HPDE6-E6E7 (cell line): ENCODE data around the gene USH2A.

Experiments
- DNase-seq: peaks from one replicate; pipeline ENCODE4 v3.0.0; 2011; ENCODE audit warnings: missing footprints; ENCODE audit errors: extremely low spot score

Gene USH2A

DNA sequence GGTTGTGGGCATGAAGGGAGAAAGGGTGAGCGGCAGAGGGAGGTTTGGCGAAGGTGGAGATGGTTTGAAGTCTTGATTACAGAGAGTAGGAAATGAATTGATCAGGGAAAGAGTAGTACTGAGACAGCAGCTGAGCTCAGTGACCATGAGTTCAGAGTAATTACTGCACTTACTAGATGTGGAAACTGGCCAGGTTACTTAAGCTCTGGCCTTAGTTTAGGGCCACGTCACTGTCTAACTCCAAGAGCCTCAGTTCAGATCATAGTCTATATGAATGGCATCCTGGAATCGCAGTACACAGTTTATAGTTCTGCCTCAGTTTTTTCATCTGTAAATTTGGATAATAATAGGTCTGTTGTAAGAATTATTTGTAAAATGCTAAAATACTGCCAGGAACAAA, 778.1 kb downstream of the USH2A start:
- no peak for DNase-seq

- DNase-seq: no peak
These were observed 779.5 kb downstream of the USH2A start for GRCh38 chr1:215643592-215644321.

DNA sequence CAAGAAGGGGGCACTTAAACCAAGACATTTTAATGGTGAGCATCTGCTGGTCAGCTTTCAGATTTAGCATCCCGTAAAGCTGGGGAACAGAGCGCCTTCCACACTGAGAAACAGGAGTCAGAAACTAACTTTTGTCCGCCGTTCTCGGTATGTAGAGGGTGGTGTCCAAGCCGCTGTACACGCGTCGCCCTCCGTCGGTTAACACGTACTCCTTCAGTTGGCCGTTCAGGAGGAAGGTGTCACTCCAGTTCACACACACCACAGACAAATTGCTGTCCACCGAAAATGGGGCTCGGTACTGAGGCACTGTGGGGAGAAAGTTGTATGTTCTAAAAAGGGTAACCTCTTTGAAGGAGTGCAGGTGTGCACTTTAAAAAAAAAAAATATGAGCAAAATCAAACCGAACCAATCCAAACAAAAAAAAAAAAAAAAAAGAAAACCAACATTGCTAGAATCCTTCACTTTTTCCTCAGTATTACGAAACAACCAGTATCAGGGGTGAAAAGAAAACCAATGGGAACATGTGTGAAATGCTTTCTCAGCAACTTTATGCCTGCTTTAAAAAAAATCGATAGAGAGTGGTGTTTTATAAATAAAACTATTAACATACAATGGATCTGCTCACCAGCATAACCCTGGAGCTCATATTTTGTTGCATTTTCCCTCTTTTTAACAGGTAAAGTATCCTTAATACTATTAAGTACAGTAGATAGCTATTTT, 782.7 kb downstream of the USH2A start:
- DNase-seq: no peak

DNA sequence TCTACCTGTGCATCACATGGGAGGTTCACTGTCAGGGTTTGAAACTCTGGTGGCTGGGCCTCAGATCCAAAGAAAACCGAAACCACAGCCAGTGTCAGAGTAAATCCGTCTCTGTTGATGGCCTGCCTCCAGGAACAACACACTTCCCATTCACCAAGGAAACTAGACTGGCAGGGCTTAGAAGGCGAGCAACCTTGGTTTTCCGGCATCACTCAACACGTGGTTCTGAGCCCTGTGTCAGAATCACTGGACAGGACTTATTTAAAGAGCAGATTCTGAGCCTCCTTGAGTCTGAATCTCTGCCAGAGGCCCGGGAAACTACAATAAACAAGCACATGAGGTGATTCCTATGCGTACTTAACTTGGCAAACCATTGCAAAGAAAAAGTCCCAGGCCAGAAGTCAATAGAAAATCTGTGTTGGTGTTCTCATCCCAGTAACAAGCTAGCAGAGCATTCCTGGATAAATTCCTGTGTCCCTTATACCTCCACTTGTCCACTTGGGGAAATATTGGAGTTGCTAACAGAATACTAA, 786.1 kb downstream of the USH2A start:
- no peak for DNase-seq

DNA sequence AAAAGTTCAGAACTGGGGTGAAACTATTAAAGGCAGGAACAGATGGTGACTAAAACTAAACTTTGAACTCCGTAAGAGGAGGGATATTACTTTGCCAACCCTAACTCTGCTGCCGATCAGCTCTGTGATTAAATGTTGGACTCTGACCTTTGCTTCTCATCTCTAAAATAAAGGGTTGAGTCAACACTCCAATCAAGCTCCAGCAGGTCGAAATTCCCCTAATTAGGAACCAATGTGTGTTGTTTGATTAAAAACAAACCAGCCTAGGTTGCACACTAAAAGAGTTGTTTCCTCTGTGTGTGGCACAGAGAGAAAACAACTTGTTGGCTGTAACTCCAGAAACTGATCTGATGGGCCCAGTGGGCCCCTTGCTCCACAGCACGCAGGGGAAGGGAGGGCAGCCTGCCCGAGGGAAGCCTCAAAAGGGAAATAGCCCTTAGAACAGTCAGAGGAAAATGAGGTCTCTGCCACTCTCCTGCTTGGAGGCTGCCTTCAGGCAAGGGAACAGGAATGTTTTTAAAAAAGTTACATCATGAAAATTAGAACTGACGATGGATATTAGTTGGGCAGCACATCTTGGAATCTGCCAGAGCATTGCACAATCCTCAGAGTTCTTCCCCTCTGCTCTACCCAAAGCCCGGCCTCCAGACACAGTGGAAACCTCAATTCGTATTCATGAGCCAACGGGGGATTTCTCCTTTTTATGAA, 786.8 kb downstream of the USH2A start:
- DNase-seq: no peak

DNA sequence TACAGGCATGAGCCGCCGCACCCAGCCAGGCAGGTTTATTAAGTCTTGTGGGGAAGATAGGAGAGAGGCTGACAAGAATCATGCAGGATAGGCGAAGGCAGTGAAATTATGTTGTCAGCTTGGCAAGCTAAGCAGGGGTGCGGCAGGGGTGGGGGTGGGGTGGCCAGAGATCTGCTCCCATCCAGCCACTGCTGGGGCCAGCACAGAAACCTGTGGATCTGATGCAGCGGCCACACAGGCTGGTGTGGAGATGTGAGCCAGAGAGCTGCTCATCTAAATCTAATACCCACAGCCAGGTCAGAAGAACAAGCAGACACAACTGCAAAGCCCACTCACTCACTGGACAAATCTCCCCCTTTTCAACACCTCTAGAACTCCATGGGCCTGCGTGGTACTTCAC, 787.4 kb downstream of the USH2A start:
- no peak for DNase-seq

- peak; percentile 58 for DNase-seq
These were observed 791.8 kb downstream of the USH2A start for GRCh38 chr1:215631489-215631888.

- no peak for DNase-seq
These were observed 792.2 kb downstream of the USH2A start for GRCh38 chr1:215631040-215631439.

DNA sequence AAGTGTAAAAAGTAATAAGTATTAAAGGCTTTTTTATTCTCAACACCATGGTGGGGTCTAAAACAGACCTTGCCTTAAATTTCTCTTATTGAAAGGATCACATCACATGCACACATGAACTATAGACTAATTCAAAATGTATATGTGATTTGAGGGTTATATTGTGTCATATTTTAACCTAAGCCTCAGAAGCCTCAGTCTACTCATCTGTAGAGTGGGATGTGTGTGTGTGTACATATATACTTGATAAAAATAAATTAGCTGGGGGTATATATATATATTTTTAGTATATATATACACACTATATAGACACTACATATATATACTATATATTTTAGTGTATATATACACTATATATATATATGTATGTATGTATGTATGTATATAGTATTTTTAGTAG, 797.3 kb downstream of the USH2A start:
- no peak for DNase-seq

GRCh38 chr1:215623162-215623561, 800.1 kb downstream of the USH2A start:
- DNase-seq: no peak

DNA sequence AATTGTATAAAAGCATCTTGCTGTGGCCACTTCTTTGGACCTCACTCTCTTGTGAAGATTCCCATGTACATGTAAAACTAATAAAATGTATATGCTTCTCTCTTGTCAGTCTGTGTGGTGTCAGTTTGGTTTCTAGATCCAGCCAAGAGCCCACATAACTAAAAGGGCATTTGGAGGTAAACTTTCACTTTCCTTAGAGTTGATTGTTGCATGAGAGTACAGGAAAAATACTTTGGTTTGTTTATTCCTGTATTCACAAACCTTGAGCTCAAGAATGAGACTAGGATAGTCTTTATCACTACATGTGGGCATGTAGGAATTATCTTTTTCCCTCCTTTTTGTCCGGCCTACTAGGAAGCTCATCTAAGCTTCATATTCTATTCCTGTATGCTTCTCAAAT, 805.3 kb downstream of the USH2A start:
- DNase-seq: no peak

GRCh38 chr1:215612391-215612790, 810.9 kb downstream of the USH2A start:
- no peak for DNase-seq

GRCh38 chr1:215608646-215609045, 814.6 kb downstream of the USH2A start:
- no peak for DNase-seq

DNA sequence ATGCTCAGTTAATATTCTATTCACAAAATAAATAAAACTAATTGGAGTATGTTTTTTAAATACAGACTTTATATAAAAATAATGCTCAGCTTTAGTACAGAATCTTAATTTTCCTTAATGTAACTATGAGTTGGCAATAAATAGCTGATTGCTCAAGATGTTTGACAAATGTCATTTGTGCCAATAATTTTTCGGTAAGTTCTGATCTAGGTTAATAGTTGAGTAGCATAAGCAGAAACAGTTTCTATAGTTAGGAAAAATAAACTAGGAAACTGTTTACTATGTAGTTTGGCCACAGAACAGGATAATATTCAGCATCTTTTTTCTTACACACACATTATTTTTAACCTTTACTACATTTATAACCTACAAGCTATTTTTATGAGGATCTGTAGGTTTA, 815.8 kb downstream of the USH2A start:
- no peak for DNase-seq

DNA sequence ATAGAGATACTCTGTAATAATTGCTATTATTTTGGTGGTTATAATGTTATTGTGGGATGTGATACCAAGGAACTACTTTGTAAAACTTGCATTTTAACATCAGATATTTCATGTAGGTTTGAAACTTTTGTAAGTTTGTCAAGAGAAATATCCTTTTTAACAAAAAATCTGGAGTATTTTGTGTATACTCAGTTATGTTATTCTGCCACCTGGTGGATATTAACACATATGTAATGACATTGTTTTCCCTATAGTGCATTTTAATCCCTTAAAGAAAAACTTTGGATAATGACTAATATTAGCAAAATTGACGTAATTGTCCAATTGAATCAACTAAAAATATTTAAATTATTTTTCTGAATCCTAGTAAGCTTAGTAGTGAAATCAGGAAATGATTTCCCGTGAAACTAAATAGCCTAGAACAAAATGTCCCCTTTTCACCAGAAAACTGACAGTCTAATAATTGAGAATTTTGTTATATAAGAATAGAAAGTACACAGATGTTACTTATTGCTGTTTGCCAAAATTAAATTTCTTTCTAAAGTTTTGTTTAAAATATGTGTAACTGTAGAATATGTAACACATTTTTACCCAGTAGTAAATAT, 816.6 kb downstream of the USH2A start:
- no peak for DNase-seq

DNA sequence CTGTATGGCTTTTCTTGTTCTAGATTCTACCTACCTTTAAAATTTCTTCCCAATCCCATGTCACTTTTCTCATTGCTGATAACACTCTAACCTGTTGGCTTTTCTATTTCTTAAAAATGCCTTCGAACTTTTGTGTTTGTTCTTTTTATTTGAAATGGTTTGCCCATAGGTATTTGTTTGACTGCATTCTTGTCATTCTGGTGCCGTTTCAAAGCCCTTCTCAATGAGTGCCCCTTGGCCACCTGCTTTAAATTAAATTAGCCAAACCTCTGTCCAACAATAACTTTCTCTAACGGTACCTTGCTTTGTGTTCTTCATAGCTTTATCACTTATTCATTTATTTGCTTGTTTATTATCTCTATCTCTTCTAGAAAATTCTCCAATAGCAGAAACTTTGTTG, 817.2 kb downstream of the USH2A start:
- DNase-seq: no peak

DNA sequence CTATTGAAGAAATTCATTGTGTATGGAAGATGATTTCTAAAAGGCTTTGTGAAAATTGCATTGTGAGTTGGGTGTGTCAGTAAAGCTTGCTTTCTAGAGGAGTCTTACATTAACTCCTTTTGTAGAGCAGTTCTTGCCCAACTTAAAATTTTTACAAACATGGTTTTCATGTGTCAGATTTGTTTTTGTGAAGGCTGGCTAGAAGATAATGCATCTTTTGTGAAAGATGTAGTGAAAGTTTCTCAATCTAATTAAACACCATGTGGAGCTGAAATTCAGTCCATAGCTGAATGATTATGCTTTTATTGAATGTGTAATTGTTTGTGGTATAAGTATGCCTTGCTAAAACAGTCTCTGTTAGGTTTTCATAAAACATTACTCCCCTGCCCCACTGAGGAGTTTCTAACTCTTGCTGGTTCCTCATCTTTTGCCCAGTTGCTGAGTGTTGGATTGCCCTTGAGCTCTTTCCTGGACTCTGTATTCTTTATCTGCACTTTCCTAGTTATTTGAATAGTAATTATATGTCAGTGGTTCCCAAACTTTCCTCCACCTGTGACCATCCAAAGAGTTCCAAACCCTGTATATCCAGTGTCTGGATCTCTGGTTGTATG, 818.1 kb downstream of the USH2A start:
- no peak for DNase-seq

DNA sequence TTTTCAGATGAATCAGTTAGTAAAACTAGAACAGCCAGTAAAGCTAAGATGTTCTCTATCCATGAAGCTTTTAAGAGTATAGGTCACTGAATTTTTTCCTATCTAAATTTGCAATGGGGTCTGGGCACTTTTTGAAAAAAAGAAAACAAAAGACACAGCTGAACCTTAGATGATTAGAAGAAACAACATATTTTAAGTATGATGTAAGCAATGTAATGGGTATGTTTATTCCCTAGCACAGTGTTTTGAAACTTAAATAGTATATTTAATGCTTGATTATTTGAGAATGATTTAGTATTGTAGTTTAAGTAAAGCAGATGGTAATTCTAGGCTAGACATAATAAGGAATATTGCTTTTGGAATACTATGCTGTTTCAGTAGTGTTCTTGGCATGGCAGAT, 819.9 kb downstream of the USH2A start:
- DNase-seq: no peak

- DNase-seq: no peak
These were observed 822.0 kb downstream of the USH2A start for GRCh38 chr1:215601276-215601675.

DNA sequence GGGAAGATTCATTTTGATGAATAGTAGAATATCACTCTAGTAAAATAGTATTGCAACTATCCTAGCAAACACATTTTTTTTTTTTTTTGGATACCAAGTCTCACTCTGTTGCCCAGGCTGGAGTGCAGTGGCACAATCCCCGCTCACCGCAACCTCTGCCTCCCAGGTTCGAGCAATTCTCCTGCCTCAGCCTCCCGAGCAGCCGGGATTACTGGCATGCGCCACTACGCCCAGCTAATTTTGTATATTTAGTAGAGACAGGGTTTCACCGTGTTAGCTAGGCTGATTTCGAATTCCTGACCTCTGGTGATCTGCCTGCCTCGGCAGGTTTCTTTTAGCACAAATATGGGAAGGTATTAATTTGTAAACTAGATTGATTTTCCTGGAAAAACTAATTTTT, 822.4 kb downstream of the USH2A start:
- no peak for DNase-seq

DNA sequence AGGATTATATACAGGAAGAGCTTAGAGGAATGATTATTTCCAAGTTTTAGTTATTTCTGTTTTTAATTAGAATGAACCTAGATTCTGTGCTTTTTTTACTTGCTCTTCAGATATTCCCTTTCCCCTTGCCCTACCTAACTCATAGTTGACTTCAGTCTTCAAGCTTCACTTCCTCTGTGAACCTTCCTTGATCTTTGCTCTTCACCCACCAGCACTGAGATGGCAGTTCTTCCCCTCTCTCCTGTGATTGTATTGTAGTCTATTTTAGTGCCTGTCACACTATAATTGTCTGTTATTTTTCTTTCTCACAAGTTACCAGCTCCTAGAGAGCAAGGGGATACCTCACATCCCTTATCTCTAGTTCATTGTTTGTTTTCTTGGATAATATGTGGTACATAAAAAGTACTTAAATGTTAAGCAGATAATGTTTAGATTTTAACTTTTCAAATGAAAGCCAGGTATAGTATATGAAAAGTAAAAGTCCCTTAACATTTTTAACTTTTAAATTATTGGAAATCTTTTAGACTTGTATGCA, 822.9 kb downstream of the USH2A start:
- no peak for DNase-seq
